ENCODE results near the gene SCAF11. TPM values are rescaled to one million over a fixed set of nuclear protein-coding genes. Genes with fewer than 3 reads are reported as not detected.
A peak's percentile ranks its signal among the peaks of the same experiment; 100 is the strongest.

The SCAF11 gene
- total and polyA plus RNA-seq, 10 of the 15 experiments (the other 5 are each of a cell fraction or from before 2014, with no cell fraction given) = 42.0 to 153 (median 100) TPM

DNA sequence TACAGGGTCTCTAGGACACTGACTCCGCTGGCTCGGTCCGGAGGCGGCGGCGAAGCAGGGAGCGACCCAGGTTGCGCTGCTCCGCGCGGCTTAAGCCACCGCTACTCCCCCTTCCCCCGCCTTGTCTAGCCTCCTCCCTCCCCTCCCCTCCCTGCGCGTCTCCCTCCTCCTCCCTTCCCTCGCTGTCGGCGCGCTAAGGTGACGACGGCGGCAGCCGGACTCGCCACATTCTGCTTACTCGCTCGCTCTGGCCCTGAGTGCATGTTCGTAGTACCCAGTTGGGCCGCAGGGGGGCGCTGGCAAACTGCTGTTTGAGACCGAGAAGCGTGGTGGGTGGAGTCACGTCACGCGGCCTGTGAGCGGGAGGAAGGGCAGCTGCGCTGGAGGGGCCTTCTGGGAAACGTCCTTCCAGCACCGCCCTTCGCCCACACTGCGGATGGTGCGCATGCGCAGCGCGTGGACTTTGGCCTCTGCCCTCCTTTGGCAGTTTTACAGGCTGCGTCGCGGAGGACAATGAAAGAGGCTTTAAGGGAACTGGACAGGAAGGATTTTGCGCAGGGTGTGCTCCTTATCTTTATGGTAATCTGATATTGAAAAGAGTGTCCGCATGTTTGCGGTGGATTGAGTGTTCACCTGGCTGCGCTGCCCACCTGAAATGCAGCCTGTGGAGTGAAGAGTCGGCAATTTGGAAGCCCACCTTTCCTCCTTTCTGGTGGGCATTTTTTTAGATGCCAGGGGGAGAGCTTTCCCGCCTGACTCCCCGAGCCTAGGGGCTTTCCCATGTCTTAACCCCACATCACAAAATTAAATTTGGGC, at the start of gene SCAF11 (continued):
- TF ChIP-seq TCF7 (IDR thresholded peaks at IDR 0.05; ENCODE audit: borderline replicate concordance) = no peak
- no peak for TF ChIP-seq MTA3 (IDR thresholded peaks at IDR 0.05; ENCODE audit: borderline replicate concordance, low read length)
- no peak for TF ChIP-seq CHD4 (IDR thresholded peaks at IDR 0.05)
- TF ChIP-seq RBBP5 (conservative IDR thresholded peaks at IDR 0.05) = no peak
- no peak for TF ChIP-seq SIX5 (IDR thresholded peaks at IDR 0.05; ENCODE audit: low read depth, low read length, severe bottlenecking)
- TF ChIP-seq, protein P1, sequence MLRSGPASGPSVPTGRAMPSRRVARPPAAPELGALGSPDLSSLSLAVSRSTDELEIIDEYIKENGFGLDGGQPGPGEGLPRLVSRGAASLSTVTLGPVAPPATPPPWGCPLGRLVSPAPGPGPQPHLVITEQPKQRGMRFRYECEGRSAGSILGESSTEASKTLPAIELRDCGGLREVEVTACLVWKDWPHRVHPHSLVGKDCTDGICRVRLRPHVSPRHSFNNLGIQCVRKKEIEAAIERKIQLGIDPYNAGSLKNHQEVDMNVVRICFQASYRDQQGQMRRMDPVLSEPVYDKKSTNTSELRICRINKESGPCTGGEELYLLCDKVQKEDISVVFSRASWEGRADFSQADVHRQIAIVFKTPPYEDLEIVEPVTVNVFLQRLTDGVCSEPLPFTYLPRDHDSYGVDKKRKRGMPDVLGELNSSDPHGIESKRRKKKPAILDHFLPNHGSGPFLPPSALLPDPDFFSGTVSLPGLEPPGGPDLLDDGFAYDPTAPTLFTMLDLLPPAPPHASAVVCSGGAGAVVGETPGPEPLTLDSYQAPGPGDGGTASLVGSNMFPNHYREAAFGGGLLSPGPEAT (IDR thresholded peaks at IDR 0.05; ENCODE audit: low read depth) = peak; percentile 61; the same call in 1 of the 2 replicates
- TF ChIP-seq ETV6 (conservative IDR thresholded peaks at IDR 0.05 in 1 of 2, IDR thresholded peaks at IDR 0.05 in 1 of 2; ENCODE audit: borderline replicate concordance in 1 of 2, low read depth in 1 of 2) = no peak
- TF ChIP-seq PKNOX1 (IDR thresholded peaks at IDR 0.05) = peak; percentile 70
- no peak for TF ChIP-seq CEBPB (IDR thresholded peaks at IDR 0.05; ENCODE audit: borderline replicate concordance in 1 of 2, low read depth in 2 of 2, low read length in 2 of 2)
- no peak for TF ChIP-seq BMI1 (IDR thresholded peaks at IDR 0.05; ENCODE audit: borderline replicate concordance)
- no peak for TF ChIP-seq NFYA (IDR thresholded peaks at IDR 0.05; ENCODE audit: borderline replicate concordance, low read depth, low read length)
- 0 out of 2 replicates have a peak, but pooled peaks have one; percentile 0 for TF ChIP-seq DPF2 (IDR thresholded peaks at IDR 0.05)
- TF ChIP-seq FOXM1 (IDR thresholded peaks at IDR 0.05; ENCODE audit: low read depth, low read length) = no peak; the same call in 1 of the 2 replicates
- TF ChIP-seq ZNF207 (IDR thresholded peaks at IDR 0.05; ENCODE audit: borderline replicate concordance) = no peak; the same call in 1 of the 2 replicates
- peak; percentile 72 for TF ChIP-seq NR2C1 (IDR thresholded peaks at IDR 0.05)
- TF ChIP-seq ZNF592 (IDR thresholded peaks at IDR 0.05) = peak; percentile 66; the same call in 1 of the 2 replicates
- TF ChIP-seq MTA2 (IDR thresholded peaks at IDR 0.05; ENCODE audit: low read depth) = no peak; the same call in 1 of the 2 replicates
- peak; percentile 94 for TF ChIP-seq CHD2 (IDR thresholded peaks at IDR 0.05; ENCODE audit: borderline replicate concordance, low read depth, low read length)
- no peak; the same call in 1 of the 2 replicates for TF ChIP-seq ESRRA (IDR thresholded peaks at IDR 0.05; ENCODE audit: low read length)
- TF ChIP-seq ELK1 (IDR thresholded peaks at IDR 0.05; ENCODE audit: low read depth, low read length) = peak; percentile 47; the same call in 1 of the 2 replicates
- peak; percentile 88 for TF ChIP-seq POLR2A (IDR thresholded peaks at IDR 0.05; ENCODE audit: low read depth, low read length)
- TF ChIP-seq NRF1 (conservative IDR thresholded peaks at IDR 0.05; ENCODE audit: low read depth, low read length) = peak; percentile 98
- 0 out of 2 replicates have a peak, but pooled peaks have one; percentile 22 for TF ChIP-seq BCL11A (IDR thresholded peaks at IDR 0.05; ENCODE audit: low read depth, low read length)
